Islet of Langerhans (tissue), 1 donor: ENCODE results near the gene FANCL.
A peak's percentile ranks its signal among the peaks of the same experiment; 100 is the strongest.
"Not testable (repeated sequence)": the region's sequence is repeated elsewhere in the genome, so short reads cannot be mapped to it uniquely, and the experiment has no call there.

Experiments
- FAIRE-seq: peaks from one replicate; lab custom pipeline; 2011; peaks lifted over from hg19 to GRCh38; lab: Jason Lieb, UNC

The FANCL gene

DNA sequence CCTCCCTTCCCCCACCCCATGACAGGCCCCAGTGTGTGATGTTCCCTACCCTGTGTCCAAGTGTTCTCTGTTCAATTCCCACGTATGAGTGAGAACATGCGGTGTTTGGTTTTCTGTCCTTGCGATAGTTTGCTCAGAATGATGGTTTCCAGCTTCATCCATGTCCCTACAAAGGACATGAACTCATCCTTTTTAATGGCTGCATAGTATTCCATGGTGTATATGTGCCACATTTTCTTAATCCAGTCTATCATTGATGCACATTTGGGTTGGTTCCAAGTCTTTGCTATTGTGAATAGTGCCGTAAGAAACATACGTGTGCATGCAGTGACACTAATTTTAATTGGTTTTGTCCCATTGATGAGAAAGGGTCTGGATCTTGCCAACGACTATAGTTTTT lies 95.4 kb downstream of the FANCL start:
- not testable (repeated sequence) for FAIRE-seq

DNA sequence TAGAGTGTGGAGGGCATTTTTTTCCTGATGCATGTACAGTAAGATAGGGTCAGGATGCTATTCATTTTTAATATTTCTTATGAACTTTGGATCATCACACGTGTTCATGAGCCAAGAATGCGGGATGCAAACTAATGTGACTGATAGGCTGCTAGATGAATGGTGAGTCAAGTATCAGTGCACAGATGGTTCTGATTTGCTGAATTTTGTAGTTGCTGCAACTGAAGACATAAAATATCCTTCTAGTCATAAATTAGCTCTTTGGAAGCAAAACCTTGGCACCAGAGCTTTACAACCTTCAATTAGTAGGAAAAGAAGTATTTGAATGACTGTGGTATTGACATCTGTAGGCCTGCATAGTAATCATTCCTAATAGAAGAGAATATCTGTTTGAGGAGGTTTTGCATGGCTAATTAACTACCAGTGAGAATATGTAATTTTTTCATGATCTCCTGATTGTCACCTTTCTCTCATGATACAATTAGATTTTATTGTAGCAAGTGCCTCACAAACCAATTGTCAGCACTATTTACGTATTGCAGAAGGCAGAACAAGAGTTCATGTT lies 100.5 kb downstream of the FANCL start:
- FAIRE-seq, result no peak

DNA sequence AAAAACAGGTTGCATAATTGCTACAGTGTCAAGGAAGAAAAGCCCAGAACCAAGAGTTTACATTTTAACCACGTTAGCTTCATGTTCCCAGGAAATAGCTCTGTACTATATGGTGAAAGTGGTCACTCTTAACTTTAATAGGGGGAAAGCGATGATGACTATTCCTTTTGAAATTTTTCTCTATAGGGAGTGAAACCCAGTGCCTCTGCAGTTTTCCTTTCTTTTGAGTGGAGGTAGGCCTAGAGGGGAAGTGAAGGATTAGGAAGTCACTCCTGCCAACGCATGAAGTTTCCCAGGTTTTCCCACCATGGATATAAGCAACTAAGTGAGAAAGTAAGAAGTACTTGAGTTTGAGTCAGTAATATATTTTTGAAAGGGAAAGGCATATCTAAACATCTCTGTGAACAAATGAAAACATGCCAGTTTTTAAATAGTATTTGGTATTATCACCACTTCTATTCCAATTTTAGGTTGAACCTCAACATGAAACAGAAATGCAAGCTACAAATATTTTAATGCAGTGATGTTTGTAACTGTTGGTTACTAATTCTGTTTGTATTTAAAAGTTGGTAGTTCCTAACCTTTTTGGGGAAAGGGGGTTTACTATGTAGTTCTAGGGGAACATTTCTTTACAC lies 102.6 kb downstream of the FANCL start:
- no peak for FAIRE-seq

DNA sequence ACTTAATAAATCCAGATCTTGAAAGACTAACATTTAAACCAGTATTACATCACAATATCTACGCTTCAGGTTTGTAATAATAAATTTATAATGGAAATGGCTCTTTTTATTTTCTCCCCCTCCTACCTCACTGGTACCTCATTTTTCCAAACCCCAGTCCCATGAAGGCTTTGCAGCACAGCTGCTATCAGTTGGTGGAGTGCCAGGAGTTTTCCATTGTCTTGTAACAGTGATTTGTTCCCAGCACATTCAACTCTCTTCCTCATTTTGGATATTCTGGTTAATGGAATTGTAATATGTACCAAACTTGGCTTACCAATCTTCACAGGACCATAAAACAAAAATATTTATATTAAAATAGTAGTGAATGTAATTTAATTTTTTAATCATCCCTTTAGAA lies 103.3 kb downstream of the FANCL start:
- no peak for FAIRE-seq

DNA sequence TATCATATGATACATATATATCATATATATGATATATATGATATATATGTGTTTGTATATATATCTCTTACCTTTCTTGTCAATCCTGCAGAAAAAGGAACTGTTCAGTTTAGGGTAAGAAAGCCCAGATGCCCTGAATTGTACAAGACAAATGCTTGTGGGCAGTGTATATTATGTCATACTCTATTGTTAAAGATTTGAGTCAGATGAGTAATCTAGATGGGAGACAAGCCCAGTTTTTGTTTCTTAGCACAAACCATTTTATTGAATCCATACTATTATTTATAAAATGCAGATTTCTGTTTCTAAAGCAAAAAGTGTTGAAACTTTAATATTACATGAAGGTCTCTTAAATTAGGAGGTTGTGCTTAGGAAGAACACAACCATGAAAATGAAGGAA lies 103.9 kb downstream of the FANCL start:
- peak; percentile 74 for FAIRE-seq

DNA sequence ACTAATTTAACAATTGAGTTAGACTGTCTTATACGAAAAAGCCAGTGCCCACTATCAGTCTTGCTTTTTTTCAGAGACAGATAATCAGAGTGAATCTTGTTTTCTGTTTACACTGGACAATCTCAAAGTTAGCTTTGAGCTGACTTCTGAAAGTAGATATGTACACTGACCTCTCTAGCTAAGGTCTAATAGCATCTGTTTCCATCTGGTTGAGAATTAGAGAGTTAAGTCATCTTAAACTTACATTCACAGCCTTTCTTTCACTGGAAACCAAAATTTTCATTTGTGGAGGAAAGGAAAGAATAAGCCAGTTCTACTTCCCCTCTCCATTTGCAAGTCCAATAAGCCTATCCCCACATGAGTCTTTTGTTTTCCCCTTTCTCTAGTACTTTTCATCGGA lies 105.3 kb downstream of the FANCL start:
- no peak for FAIRE-seq

DNA sequence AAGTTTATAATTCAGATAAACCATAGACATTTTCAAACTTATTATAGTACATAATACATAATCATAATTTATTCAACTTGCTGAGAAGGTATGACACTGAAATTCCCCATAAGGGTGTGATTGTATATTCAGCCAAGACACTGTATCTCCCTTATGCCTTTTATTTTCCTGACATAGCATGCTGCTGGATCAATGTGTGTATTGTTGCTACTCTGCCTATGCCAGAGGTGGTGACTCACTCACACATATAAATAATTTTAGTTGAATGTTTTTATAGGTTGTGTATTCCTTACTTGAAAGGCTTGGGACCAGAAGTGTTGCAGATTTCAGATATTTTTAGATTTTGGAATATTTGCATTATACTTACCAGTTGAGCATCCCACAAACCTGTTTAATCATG lies 107.7 kb downstream of the FANCL start:
- FAIRE-seq, result no peak

DNA sequence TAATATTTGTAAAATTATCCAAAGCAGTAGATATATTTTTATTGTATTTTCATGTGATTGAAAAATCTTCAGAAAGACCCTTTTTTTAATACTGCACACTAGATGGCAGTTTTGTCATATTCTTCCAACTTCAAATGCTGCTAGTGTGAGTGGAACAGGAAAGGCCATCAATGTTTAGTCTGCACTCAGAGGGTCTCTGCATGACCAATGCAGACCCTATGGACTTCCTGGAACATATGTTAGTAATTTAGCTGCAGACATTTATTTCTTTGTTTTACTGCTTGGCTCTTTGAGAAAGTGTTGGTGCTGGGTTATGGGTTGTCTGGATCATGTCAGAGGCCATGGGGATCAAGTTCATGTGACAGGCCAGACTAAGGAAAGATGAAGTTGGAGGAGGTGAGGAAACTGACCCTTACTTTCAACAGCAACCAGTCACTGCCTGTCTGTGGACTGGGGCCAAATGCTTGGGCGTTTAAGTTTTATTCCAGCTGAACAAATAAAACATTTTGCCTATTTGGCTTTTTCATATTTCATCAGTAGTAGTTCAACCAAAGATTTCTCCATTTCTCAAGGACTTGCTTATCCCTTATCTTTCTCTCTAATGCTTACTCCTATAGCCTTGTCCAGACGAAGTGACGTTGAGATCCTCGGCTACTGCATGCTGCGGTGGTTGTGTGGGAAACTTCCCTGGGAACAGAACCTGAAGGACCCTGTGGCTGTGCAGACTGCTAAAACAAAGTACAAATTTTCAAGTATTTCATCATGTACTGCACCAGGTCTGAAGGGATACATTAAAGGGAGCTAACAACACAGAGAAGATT lies 109.7 kb downstream of the FANCL start:
- no peak for FAIRE-seq

DNA sequence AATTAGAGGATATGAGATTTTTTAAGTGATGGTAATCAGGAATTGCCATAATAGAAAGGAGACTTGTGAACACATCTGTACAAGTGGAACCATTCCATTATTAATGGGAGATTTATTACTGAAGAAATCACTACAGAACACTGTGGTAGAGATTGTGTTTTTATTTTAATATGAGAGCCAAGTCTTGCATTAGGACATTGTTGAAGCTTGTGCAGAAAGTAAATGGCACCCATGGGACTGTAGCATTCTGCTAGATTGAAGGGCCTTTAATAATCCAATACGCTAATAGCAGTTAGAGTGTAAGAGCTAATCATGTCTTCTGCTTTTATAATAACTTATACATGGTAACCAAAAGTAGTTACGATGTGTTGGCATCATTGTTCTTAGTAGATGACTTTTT lies 110.9 kb downstream of the FANCL start:
- peak; percentile 80 for FAIRE-seq

DNA sequence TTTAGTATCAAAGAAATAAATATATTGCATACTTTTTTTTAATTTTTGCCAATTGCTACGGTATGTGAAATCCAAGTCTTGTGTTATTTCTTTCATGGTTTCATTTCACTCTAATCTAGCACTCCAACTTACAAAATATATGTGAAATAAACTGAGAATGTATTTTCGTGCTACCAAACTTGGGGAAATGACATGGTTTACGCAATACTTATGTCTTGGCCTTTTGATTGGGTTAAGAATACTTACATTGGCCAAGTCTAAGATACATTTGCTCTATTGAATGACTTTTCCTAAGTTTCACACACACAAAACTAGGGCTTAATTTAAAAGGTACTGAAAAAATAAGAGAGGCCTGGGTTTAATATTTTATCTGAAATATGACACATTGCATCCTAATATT lies 114.0 kb downstream of the FANCL start:
- FAIRE-seq, result no peak

DNA sequence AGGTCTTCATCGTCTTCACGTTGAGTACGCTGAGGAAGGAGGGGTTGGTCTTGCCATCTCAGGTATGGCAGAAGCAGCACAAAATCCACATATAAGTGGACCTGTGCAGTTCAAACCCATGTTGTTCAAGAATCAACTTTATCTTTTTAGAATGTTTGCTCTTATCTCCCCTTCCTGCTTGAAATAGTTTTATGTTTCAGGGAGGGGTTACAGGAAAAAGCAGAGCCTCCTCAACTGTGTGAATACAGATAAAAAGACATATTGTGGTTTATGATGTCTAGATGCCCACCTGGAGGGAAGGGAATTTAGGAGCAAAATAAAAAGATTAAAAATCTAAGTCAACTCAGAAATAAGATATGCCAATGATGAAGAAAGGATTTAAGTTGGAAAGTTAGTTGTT lies 118.6 kb downstream of the FANCL start:
- no peak for FAIRE-seq

DNA sequence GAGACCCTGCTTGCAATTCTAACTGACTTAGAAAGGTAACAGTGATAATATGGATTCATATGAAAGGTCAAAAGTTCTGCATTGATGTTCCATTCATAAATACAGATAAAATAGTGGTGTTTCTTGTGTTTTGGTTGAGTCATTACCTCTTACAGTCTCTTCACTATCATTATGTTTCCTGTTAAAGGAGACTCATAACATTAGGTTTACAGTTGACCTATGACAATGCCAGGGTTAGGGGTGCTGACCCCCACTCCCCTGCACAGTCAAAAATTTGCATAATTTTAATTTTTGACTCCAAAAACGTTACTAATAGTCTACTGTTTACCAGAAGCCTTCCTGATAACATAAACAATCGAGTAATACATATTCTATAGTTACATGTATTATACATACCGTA lies 119.1 kb downstream of the FANCL start:
- no peak for FAIRE-seq

DNA sequence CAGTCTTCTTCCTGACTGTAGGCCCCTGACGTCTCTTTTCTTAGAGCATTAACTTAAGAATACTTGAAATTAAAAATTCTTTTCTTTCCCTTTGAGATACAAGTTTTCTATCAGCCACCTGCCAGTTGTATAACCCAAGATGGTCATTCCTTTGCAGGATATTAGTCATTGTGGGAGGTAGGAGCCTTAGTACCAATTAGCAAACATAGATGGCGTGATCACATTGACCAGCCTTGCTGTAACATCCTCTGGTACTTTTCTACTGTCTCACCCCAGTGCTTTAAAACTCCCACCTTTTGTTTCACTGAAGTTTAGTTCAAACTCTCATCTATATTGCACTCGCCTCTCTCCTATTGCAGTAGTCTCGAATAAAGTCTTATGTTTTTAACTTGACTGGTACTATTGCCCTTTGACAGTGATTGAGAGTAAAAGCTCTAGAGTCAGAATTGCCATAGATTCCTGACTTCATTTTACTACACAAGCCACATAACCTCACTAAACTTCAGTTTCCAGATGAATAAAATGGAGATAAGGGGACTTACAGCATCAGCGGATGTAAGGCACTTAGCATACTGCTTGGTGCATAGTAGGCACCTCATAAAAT lies 120.4 kb downstream of the FANCL start:
- FAIRE-seq, result no peak

DNA sequence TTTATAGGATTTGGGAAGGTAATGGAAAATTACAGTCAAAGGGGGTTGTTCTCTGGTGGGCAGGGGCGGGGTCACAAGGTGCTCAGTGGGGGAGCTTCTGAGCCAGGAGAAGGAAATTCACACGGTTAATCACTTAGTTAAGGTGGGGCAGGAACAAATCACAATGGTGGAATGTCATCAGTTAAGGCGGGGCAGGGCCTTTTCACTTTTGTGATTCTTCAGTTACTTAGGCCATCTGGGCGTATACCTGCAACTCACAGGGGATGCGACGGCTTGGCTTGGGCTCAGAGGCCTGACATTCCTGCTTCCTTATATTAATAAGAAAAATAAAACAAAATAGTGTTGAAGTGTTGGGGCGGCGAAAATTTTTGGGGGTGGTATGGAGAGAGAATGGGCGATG lies 127.6 kb downstream of the FANCL start:
- not testable (repeated sequence) for FAIRE-seq

DNA sequence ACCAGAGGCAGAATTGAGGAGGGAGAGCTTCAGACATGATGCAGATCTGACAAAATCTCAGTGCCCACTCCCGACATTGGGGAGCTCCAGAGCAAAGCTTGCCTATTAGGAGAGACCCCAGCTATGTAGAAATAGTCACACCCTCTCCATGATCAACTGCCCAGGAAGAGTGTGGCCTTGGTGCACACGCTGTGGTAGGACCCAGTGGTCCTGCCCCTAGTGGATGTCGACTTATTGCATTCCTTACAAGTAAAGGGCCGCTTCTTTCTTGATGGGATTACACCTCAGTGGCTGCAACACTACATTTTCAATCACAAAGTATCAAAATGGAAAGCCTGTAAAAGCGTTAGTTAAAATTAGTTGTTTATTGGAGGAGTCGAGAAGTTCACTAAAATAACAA lies 130.4 kb downstream of the FANCL start:
- no peak for FAIRE-seq

DNA sequence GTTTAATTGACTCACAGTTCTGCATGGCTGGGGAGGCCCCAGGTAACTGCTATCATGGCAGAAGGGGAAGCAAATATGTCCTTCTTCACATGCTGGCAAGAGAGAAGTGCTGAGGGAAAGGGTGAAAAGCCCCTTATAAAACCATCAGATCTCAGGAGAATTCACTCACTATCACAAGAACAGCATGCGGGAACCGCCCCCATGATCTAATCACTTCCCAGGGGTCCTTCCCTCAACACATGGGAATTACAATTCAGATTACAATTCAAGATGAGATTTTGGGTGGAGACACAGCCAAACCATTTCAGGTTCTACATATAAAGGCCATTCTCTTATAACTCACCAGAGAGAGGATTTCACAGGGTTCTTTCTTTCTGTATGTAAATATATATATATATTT lies 131.6 kb downstream of the FANCL start:
- no peak for FAIRE-seq
